Measurements from ENCODE around the gene ATF7IP2.
"Not testable (repeated sequence)": the region's sequence is repeated elsewhere in the genome, so short reads cannot be mapped to it uniquely, and the experiment has no call there.

Gene ATF7IP2

DNA sequence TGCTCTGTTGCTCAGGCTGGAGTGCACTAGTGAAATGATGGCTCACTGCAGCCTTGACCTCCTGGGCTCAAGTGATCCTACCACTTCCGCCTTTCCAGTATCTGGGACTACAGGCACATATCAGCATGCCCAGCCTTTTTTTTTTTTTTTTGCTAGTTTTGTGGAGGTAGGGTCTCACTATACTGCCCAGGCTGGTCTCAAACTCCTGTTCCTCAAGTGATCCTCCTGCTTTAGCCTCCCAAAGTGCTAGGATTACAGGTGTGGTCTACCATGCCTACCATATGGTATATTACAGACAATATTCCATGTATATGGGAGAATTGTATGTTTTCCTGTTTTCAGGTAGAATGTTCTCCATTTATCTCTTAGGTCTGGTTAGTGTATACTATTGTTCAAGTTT lies 12.3 kb upstream of the ATF7IP2 start:
- DNase-seq (ENCODE audit: low spot score): no peak

DNA sequence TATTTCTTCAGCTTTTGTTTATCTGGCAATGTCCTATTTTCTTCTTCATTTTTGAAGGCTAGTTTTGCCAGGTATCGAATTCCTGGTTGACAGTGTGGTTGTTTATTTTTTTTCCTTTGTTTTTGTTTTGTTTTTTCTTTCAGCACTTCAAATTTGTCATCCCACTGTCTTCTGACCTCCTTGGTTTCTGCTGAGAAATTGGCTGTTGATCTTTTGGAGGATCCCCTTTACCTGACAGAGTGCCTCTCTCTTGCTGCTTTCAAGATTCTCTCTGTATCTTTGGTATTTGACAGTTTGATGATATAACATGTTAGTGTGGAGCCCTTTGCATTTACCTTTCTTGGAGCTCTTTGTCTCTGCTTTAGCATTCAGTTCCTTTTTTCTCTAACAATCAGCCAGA lies 9.6 kb upstream of the ATF7IP2 start:
- DNase-seq (ENCODE audit: low spot score): no peak

DNA sequence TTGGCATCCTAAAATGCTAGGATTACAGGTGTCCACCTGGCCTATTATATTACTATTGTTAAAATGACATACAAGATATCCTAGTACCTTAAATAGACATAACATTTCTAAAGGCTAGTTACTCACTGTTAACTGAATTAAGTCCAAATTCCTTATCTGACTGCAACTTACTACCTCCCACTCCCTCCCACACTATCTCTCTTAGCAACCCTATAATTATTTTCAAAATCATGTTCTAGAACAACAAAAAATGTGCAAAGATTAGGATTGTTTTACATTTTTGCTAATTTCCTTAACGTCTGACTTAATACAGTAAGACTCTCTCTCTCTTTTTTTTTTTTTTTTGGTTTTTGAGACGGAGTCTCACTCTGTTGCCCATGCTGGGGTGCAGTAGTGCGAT lies 2.2 kb upstream of the ATF7IP2 start:
- no peak for DNase-seq (ENCODE audit: low spot score)

DNA sequence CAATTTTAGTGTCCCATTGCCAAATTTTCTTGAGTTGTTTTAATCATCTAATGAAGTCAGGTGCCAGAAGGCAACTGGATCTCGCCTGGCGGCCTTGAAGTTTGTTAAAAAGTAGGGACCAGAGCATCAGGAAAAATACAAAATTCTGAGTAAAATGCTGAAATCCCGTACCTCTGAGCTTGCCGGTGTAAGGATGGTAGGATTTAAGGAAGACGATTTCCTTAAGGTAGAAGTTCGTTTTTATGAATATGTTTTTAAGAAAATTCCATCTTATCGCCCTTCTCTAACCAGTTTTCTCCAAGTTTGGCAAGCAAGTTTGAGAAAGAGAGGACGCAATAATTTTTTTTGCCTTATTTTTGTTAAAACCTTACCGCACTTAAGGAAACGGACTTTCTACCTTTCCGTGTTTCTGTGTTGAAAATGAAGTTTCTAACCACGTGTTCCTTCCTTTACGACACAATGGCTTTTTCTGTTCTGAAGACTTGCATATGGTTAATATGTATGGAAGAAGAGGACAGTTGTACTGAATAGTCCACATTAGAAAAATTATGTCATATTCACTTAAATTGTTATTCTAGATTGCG lies 748 bp downstream of the ATF7IP2 start:
- no peak for DNase-seq (ENCODE audit: low spot score)

DNA sequence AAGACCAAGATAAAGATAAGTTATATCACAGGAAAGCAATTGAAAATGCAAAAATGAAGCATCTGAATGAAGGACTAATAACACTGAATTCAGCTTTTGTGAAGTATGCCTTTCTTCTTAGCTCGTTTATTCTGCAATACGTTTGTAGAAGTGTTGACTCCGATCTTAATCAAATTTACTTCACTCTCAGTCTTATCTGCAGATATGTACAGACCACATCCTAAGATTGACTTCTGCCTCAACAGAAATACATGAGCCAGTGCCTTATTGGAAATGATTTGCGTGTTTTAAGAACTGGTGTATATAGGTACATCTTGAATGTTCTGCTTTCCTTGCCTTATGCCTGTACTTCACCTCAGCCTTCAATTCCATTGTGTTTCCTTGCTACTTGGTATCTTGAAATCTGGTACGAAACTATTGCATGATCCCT lies 1.3 kb downstream of the ATF7IP2 start:
- no peak for DNase-seq (ENCODE audit: low spot score)

DNA sequence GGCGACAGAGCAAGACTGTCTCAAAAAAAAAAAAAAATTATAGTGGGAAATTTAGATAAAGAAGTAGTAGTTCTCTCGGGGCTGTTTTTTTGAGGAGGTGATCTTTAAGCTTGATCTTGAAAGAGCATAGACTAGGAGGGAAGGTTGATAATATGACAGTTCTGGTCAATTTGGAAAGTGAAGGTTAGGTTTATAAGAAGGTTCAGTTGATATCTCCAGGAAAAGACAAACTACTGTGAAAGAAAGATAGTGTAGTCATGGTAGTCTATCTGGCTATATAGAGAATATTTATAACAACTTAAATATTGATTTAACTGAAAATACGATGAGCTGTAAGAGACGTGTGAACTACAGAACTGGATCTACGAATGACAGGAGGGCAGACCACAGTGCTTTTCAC lies 3.1 kb downstream of the ATF7IP2 start:
- no peak for DNase-seq (ENCODE audit: low spot score)

DNA sequence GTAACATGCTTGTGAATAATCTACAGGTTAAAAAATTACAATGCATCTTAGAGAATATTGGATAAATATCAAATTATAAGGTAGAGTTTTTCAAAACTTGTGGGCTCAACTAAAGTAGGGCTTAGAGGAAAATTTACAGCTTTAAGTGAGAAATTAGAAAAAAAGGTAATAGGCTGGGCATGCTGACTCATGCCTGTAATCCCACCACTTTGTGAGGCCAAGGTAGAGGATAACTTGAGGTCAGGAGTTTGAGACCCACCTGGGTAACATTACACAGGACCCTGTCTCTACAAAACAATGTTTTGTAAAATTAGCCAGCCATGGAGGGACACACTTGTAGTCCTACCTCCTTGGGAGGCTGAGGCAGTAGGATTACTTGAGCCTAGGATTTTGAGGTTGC lies 4.5 kb downstream of the ATF7IP2 start:
- DNase-seq (ENCODE audit: low spot score): no peak

DNA sequence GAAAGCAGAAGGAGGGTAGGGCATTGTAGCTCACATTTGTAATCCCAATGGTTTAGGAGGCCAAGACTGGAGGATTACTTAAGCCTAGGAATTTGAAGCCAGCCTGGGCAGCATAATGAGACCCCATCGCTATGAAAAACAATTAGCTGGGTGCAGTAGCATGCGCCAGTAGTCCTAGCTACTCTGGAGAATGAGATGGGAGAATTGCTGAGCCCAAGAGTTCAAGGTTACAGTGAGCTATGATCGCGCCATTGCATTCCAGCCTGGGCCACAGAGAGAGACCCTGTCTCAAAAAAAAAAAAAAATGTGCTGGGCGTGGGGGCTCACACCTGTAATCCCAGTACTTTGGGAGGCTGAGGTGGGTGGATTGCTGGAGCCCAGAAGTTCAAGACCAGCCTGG lies 5.0 kb downstream of the ATF7IP2 start:
- no peak for DNase-seq (ENCODE audit: low spot score)

DNA sequence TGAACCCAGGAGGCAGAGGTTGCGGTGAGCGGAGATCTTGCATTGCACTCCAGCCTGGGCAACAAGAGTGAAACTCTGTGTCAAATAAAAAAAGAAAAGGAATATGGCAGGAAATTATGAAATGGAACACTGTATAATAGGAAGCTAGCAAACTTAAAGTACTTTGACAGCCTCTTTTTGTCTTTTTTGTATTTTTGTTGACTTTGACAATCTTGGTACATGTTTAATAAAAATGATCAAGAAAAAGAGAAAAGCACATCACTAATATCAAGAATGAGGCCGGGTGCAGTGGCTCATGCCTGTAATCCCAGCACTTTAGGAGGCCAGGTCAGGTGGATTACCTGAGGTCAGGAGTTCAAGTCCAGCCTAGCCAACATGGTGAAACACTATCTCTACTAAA lies 5.5 kb downstream of the ATF7IP2 start:
- DNase-seq (ENCODE audit: low spot score): no peak

DNA sequence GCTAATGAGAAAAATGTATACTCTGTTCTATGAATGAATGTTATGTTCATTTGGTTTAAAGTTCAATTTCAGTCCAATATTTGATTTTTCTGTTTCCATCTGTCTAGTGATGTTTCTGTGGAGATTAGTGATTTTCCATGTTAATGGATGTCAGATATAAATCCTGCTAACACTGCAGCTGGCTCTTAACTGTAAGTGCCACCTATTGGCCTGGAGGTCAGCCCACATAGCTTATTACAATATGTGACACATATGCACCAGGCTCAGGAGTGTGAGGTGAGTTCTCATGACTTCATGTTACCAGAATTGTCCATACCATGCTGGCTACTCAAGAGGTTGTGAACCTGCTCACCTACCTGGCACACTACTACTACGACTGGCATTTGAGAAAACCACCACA lies 17.1 kb downstream of the ATF7IP2 start:
- DNase-seq (ENCODE audit: low spot score): no peak

DNA sequence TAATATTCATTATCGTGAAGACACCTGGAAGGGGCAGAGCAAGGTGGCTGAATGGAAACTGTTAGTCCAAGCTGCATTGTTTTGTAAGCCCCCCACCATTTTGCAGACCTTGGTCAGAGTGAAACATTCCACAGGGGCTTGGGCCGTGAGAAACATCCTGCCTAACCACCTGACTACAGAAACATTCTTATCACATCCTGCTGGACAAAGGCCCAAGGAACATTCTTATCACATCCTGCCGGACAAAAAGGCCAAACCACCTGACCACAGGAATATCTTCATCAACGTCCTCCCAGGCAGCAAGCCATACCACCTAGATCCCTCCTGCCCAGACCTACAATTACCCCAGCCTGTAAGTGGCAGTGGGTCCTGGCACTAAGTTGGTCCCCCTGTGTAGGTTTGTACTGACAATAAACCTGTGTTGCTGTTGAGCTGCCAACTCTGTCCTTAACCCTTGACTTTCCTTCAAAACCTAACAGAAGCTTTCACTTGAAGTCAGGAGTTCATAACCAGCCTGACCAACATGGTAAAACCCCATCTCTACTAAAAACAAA lies 19.6 kb downstream of the ATF7IP2 start:
- DNase-seq (ENCODE audit: low spot score): no peak

DNA sequence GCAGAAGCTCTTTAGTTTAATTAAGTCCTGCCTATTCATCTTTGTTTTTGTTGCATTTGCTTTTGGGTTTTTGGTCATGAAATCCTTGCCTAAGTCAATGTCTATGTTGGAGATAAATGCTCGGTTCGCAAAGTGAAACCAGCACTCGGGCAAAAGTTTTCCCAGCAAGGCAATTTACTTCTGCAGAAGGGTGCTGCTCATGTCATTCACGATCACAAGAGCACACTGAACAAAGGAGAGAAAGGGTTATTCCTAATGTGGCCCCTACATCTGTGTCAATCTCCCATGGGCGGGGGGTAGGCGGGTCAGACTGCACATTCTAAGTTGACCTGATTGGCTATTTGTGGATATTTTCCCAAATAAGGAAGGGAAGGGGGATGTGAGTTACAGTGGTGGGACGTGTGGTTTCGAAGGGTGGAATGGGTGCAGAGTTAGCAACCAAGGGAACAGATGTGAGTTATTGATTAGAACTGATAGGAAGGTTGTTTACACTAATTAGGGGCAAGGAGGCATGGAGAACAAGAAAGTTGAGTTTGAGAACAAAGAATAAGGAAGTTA lies 23.0 kb downstream of the ATF7IP2 start:
- no peak for DNase-seq (ENCODE audit: low spot score)

DNA sequence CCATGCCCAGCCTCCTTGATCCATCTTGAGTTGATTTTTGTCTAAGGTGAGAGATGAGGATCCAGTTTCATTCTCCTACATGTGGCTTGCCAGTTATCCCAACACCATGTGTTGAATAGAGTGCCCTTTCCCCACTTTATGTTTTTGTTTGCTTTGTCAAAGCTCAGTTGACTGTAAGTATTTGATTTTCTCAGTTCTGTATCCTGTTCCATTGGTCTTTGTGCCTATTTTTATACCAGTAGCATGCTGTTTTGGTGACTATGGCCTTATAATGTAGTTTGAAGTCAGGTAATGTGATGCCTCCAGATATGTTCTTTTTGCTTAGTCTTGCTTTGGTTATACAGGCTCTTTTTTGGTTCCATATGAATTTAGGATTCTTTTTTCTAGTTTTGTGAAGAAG lies 23.9 kb downstream of the ATF7IP2 start:
- not testable (repeated sequence) for DNase-seq (ENCODE audit: low spot score)

DNA sequence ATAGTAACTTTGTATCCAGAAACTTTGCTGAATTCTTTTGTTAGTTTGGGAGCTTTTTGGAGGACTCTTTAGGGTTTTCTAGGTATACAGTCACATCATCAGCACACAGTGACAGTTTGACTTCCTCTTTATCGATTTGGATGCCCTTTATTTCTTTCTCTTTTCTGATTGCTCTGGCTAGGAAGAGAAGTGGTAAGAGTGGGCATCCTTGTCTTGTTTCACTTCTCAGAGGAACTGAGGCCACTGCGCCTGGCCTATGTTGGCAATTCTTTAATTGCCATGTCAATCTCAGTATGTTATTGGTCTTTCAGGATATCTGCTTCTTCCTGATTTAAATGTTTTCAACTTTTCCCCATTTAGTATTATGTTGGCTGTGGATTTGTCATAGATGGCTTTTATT lies 24.6 kb downstream of the ATF7IP2 start:
- no peak for DNase-seq (ENCODE audit: low spot score)

DNA sequence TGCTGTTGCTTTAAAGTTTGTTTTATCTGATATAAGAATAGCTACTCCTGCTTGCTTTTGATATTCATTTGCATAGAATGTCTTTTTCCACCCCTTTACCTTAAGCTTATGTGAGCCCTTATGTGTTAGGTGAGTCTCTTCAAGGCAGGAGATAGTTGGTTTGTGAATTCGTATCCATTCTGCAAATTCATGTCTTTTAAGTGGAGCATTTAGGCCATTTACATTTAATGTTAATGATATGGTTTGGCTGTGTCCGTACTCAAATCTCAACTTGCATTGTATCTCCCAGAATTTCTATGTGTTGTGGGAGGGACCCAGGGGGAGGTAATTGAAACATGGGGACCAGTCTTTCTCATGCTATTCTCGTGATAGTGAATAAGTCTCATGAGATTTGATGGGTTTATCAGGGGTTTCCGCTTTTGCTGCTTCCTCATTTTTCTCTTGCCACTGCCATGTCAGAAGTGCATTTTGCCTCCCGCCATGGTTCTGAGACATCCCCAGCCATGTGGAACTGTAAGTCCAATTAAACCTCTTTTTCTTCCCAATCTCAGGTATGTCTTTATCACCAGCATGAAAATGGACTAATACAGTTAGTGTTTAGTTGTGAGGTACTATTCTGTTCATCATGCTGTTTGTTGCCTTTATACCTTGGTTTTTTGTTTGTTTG lies 27.2 kb downstream of the ATF7IP2 start:
- no peak for DNase-seq (ENCODE audit: low spot score)

DNA sequence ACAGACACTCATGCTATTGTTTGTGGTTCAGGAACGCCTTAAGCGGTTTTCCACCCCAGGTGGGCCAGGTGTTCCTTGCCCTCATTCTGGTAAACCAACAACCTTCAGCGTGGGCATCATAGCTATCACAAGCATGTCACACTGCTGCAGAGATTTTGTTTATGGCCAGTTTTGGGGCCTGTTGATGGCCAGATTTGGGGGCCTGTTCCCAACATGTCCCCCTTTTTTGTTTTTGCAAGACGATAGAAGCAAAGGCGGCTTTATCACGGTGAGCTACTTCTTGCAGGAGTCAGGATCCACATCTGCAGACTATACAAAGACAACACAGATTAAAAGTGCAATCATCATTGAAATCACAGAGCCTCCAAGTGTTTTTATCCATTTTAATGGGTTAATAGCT lies 32.3 kb downstream of the ATF7IP2 start:
- DNase-seq (ENCODE audit: low spot score): not testable (repeated sequence)

DNA sequence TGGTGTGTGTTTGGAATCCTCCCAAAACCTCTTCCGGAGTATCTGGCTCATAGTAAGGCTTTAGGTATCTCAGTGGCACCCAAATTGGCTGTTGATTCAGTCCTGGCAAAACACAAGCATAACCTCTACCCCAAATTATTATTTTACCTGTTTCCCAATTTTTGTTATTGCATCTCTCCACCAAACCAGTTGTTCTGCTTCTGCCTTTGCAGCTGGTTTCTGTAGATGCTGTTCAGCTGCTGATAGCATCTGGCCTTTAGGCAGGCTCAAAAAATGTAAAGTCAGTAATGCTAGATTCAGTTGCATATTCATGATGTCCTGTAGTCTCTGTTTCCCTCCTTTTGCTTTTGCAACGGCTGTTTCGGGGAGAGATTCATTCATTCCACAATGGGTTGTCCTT lies 33.8 kb downstream of the ATF7IP2 start:
- DNase-seq (ENCODE audit: low spot score): no peak

DNA sequence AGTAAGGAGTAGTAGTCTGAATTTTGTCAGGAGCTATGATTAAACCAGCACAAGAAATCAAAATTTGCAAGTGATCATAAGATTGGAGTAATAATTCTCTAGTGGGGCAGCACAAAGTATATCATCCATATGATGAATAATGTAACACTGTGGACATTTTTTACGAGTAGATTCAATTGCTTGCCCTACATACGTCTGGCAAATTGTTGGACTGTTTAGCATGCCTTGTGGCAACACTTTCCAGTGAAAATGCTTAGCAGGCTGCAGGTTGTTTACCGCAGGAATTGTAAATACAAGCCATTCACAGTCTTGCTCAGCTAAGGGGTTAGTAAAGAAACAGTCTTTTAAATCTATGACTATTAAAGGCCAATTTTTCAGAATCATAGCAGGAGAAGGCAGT lies 35.7 kb downstream of the ATF7IP2 start:
- no peak for DNase-seq (ENCODE audit: low spot score)

DNA sequence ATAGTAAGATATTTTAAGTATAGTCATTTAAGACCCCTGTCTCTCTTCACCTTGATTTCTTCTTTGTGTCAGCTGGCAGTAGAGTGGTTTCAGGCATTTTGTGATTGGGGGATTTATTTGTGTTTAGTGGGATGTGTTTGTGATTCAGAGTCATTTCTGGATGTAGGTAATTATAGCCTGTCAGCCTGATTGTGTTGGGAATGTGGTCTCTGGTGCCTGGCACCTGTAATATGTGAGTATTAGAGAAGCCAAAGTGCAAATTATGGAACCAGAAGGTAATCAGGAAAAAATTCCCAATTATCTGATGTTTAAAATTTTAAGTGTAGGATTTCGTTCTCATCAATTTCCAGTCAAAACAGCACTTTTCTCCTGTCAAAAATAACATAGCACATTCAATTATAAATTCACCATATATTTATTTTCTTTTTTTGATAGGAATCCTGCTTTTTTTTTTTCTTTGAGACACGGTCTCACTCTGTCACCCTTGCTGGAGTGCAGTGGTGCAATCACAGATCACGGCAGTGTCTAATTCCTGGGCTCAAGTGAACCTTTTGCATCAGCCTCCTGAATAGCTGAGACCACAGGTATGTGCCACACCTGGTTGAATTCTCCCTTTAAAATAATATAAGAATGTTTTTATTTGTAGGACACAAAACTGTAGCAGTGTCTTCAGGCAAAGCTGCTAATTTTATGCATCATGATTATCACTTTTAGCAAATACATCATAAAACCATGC lies 42.7 kb downstream of the ATF7IP2 start:
- no peak for DNase-seq (ENCODE audit: low spot score)

DNA sequence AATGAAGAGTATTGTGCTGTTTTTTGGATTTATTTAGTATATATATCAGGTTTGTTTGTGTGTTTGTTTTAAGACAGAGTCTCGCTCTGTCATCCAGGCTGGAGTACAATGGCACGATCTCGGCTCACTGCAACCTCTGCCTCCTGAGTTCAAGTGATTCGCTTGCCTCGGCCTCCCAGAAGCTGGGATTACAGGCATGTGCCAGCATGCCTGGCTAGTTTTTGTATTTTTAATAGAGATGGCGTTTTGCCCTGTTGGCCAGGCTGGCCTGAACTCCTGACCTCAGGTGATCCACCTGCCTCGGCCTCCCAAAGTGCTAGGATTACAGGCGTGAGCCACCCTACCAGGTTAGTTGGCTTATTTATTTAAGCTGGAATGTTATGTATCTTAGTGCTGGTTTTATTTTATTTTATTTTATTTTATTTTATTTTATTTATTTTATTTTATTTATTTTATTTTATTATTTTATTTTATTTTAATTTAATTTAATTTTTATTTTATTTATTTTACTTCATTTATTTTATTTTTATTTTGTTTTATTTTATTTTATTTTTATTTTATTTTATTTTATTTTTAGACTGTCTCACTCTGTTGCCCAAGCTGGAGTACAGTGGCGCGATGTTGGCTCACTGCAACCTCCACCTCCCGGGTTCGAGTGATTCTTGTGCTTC lies 43.6 kb downstream of the ATF7IP2 start:
- DNase-seq (ENCODE audit: low spot score): not testable (repeated sequence)

DNA sequence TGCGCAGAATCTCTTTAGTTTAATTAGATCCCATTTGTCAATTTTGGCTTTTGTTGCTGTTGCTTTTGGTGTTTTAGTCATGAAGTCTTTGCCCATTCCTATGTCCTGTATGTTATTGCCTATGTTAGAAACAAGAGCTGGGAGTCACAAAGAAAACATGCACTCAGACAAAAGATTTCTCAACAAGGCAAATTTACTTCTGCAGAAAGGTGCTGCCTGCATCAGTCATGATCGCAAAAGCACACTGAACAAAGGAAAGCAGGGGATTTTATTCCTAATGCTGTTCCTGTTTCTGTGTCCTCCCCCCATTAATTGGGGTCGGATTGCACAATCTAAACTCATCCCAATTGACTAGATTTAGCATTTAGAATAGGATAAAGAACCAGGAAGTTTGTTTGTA lies 55.9 kb downstream of the ATF7IP2 start:
- DNase-seq (ENCODE audit: low spot score): no peak

DNA sequence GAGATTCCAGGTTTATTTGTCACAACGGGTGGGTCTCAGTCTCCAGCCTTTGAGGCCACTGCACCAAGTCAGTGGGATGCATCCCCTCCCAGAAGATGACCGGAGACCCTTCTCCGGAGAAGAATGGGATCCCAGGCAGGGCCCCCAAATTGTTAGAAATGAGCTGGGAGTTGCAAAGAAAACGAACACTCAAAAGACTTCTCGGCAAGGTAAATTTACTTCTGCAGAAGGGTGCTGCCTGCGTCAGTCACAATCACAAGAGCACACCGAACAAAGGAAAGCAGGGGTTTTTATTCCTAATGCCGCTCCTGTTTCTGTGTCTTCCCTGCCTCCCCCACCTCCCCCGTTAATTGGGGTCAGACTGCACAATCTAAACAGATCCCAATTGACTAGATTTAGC lies 61.4 kb downstream of the ATF7IP2 start:
- no peak for DNase-seq (ENCODE audit: low spot score)
